Endodermal cell (in vitro differentiated cells): ENCODE data around the gene MEOX2. TPM values are rescaled to one million over a fixed set of nuclear protein-coding genes. Genes with fewer than 3 reads are reported as not detected.
A peak's percentile ranks its signal among the peaks of the same experiment; 100 is the strongest.

Experiments
- DNase-seq: peaks from one replicate; pipeline ENCODE4 v3.0.0-alpha.2; 2017
- H3K27ac ChIP-seq: 2 replicates; pipeline ENCODE4 v1.5.1; 2013; ENCODE audit warnings: mild to moderate bottlenecking, low read depth, low read length, moderate library complexity
- H3K27me3 ChIP-seq: 2 replicates; pipeline ENCODE4 v1.6.1; 2013; ENCODE audit warnings: mild to moderate bottlenecking, low read length, moderate library complexity; ENCODE audit not compliant: insufficient read depth, control insufficient read depth, poor library complexity, severe bottlenecking
- H3K36me3 ChIP-seq: 2 replicates; pipeline ENCODE4 v1.7.0; 2013; ENCODE audit warnings: mild to moderate bottlenecking, low read length, moderate library complexity; ENCODE audit not compliant: control insufficient read depth, insufficient read depth
- H3K4me1 ChIP-seq: one replicate; pipeline ENCODE4 v1.7.0; 2013; ENCODE audit warnings: low read length; ENCODE audit not compliant: control insufficient read depth, insufficient read depth
- H3K4me3 ChIP-seq: 2 replicates; pipeline ENCODE4 v1.5.1; 2013; ENCODE audit warnings: mild to moderate bottlenecking, low read length, moderate library complexity
- H3K9ac ChIP-seq: 2 replicates; pipeline ENCODE4 v1.6.1; 2013; ENCODE audit warnings: mild to moderate bottlenecking, low read length, moderate library complexity; ENCODE audit not compliant: poor library complexity, severe bottlenecking; ENCODE audit errors: extremely low read depth
- H3K9me3 ChIP-seq: 2 replicates; pipeline ENCODE4 v1.6.1; 2013; ENCODE audit warnings: mild to moderate bottlenecking, low read length, moderate library complexity; ENCODE audit not compliant: control insufficient read depth
- H3K27ac Mint-ChIP-seq: 2 replicates; pipeline ENCODE4 v1.8.0; 2020; ENCODE audit warnings: mixed read lengths
- H3K27me3 Mint-ChIP-seq: 2 replicates; pipeline ENCODE4 v1.8.0; 2021; ENCODE audit warnings: mild to moderate bottlenecking, mixed read lengths; ENCODE audit not compliant: insufficient read depth
- H3K36me3 Mint-ChIP-seq: 2 replicates; pipeline ENCODE4 v1.8.0; 2020; ENCODE audit warnings: low read depth, mixed read lengths
- H3K4me1 Mint-ChIP-seq: 2 replicates; pipeline ENCODE4 v1.8.0; 2020; ENCODE audit warnings: mixed read lengths
- H3K4me3 Mint-ChIP-seq: 2 replicates; pipeline ENCODE4 v1.8.0; 2020; ENCODE audit warnings: mild to moderate bottlenecking, moderate library complexity, mixed read lengths
- H3K9me3 Mint-ChIP-seq: 2 replicates; pipeline ENCODE4 v1.8.0; 2020; ENCODE audit warnings: mild to moderate bottlenecking, mixed read lengths
- WGBS, 2 experiments: methylation state at CpG; one replicate each; pipeline versions ENCODE4 v1.1.5 to v1.1.7; 2013; ENCODE audit warnings: missing lambda C conversion rate in 2 of 2, mixed read lengths in 1 of 2; ENCODE audit not compliant: insufficient coverage in 1 of 2, insufficient read length in 1 of 2; 5-methylcytosine and 5-hydroxymethylcytosine counted together
- total RNA-seq, 2 donors: library from RNA; stranded (reverse); fragmentation: NEBNext Ultra II Directional in 1 of 2; extraction: Animal tissue kit (Norgen Biotek cat#: 25700) in 1 of 2; gene quantifications; 2 replicates in 1 of 2; 3 replicates in 1 of 2; pipeline ENCODE4 v1.2.1, GENCODE V29; 2021
- TF ChIP-seq, protein P1 (sequence below): fragments of 200-600 bp; sonication (generic); conservative IDR thresholded peaks from 2 replicates; pipeline ENCODE4 v1.5.0; 2021; ENCODE audit warnings: antibody characterized with exemption, mild to moderate bottlenecking

MEOX2 gene
- total RNA-seq, 2 donors from 2014 or later: not detected

- Mint-ChIP-seq H3K36me3 (no peaks in the 10 kb centered on the region), H3K4me3 (no peak overlapping the region), H3K27ac (no peak overlapping the region), H3K4me1 (no peaks in the 10 kb centered on the region), H3K27me3 (no peaks in the 10 kb centered on the region), H3K9me3 (no peaks in the 10 kb centered on the region)
- H3K9ac ChIP-seq: no peak overlapping the region
- H3K9me3 ChIP-seq: no peaks in the 10 kb centered on the region
- DNase-seq: no peak
- 94% methylated on average over 2 of the region's 3 CpGs; no CpG with 5 or more reads in 1 of the 2 experiments for WGBS, 2 experiments
- H3K27ac ChIP-seq: no peak overlapping the region
- H3K4me3 ChIP-seq: no peak overlapping the region
- no peaks in the 10 kb centered on the region for H3K27me3 ChIP-seq
- TF ChIP-seq, protein P1, sequence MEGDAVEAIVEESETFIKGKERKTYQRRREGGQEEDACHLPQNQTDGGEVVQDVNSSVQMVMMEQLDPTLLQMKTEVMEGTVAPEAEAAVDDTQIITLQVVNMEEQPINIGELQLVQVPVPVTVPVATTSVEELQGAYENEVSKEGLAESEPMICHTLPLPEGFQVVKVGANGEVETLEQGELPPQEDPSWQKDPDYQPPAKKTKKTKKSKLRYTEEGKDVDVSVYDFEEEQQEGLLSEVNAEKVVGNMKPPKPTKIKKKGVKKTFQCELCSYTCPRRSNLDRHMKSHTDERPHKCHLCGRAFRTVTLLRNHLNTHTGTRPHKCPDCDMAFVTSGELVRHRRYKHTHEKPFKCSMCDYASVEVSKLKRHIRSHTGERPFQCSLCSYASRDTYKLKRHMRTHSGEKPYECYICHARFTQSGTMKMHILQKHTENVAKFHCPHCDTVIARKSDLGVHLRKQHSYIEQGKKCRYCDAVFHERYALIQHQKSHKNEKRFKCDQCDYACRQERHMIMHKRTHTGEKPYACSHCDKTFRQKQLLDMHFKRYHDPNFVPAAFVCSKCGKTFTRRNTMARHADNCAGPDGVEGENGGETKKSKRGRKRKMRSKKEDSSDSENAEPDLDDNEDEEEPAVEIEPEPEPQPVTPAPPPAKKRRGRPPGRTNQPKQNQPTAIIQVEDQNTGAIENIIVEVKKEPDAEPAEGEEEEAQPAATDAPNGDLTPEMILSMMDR: no peak
- no peaks in the 10 kb centered on the region for H3K36me3 ChIP-seq
- no peaks in the 10 kb centered on the region for H3K4me1 ChIP-seq
Measured at GRCh38 chr7:15567036-15567435, 119.4 kb downstream of the MEOX2 start.

- H3K36me3 Mint-ChIP-seq: no peaks in the 10 kb centered on the region
- Histone ChIP-seq H3K4me3 (no peak overlapping the region), H3K4me1 (no peaks in the 10 kb centered on the region), H3K27ac (no peak overlapping the region), H3K9ac (no peak overlapping the region), H3K9me3 (no peaks in the 10 kb centered on the region), H3K36me3 (no peaks in the 10 kb centered on the region), H3K27me3 (no peaks in the 10 kb centered on the region)
- TF ChIP-seq, protein P1: no peak
- no peak overlapping the region for H3K4me3 Mint-ChIP-seq
- no peaks in the 10 kb centered on the region for H3K9me3 Mint-ChIP-seq
- 91 to 100% methylated on average over 2 to 5 of the region's 5 CpGs for WGBS, 2 experiments
- H3K27me3 Mint-ChIP-seq: no peaks in the 10 kb centered on the region
- no peaks in the 10 kb centered on the region for H3K4me1 Mint-ChIP-seq
- H3K27ac Mint-ChIP-seq: no peak overlapping the region
- DNase-seq: no peak
Measured at GRCh38 chr7:15566476-15566875, 120.0 kb downstream of the MEOX2 start.

- H3K9me3 Mint-ChIP-seq: no peaks in the 10 kb centered on the region
- WGBS, 2 experiments: 88 to 100% methylated on average over 2 to 5 of the region's 5 CpGs
- Histone ChIP-seq H3K36me3 (no peaks in the 10 kb centered on the region), H3K27me3 (no peaks in the 10 kb centered on the region), H3K9ac (no peak within 1 kb of the TSS), H3K4me1 (no peaks in the 10 kb centered on the region), H3K9me3 (no peaks in the 10 kb centered on the region), H3K27ac (peak within 1 kb of the TSS; percentile 68), H3K4me3 (no peak within 1 kb of the TSS)
- TF ChIP-seq, protein P1: no peak
- H3K27ac Mint-ChIP-seq: no peak within 1 kb of the TSS
- DNase-seq: no peak
- no peaks in the 10 kb centered on the region for H3K27me3 Mint-ChIP-seq
- H3K36me3 Mint-ChIP-seq: no peaks in the 10 kb centered on the region
- H3K4me1 Mint-ChIP-seq: no peaks in the 10 kb centered on the region
- no peak within 1 kb of the TSS for H3K4me3 Mint-ChIP-seq
Measured at GRCh38 chr7:15561835-15562234, 124.6 kb downstream of the MEOX2 start, which contains the start of gene AGMO. AGMO (minus strand) TSS chr7:15562015.

Other genes with a start within 250 kb of the MEOX2 start
- 1 to 10 TPM in 1 of 2 donors, not detected in 1; 1.9 TPM for gene AGMO, start 124.7 kb downstream of the MEOX2 start, total RNA-seq